Adrenal gland (tissue), 5 donors: ENCODE results near the gene SYCE1L.

Source experiments
- POLR2A ChIP-seq, 2 donors: fragments of 450-650 bp; IDR thresholded peaks; one replicate each; pipeline ENCODE4 v1.6.1; 2017; ENCODE audit warnings: antibody characterized with exemption in 2 of 2, mild to moderate bottlenecking in 2 of 2, moderate library complexity in 1 of 2
- TF ChIP-seq, protein P1 (sequence below), 6 experiments: fragments of 450-650 bp in 4 of 6; fragments of 200-600 bp in 2 of 6; sonication (generic) in 1 of 6; IDR thresholded peaks; 1 replicate in 5 of 6; 2 replicates in 1 of 6; pipeline versions ENCODE4 v1.5.1 to v1.8.0; 2016 to 2021; ENCODE audit warnings: antibody characterized with exemption in 6 of 6, mild to moderate bottlenecking in 2 of 6, moderate library complexity in 1 of 6
- donor health status: DM: no; HTN: no; CAD: no.

- TF ChIP-seq, protein P1, sequence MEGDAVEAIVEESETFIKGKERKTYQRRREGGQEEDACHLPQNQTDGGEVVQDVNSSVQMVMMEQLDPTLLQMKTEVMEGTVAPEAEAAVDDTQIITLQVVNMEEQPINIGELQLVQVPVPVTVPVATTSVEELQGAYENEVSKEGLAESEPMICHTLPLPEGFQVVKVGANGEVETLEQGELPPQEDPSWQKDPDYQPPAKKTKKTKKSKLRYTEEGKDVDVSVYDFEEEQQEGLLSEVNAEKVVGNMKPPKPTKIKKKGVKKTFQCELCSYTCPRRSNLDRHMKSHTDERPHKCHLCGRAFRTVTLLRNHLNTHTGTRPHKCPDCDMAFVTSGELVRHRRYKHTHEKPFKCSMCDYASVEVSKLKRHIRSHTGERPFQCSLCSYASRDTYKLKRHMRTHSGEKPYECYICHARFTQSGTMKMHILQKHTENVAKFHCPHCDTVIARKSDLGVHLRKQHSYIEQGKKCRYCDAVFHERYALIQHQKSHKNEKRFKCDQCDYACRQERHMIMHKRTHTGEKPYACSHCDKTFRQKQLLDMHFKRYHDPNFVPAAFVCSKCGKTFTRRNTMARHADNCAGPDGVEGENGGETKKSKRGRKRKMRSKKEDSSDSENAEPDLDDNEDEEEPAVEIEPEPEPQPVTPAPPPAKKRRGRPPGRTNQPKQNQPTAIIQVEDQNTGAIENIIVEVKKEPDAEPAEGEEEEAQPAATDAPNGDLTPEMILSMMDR (IDR thresholded peaks at IDR 0.05), result peak; percentile 5 to 55 (median 42)
- no peak for TF ChIP-seq POLR2A (IDR thresholded peaks at IDR 0.05)
Measured at GRCh38 chr16:77169650-77170236, 29.5 kb upstream of the SYCE1L start.
